Stimulated activated naive CD8-positive, alpha-beta T cell treated with anti-CD3 and anti-CD28 coated beads, Interleukin-15, amount 100 ng/mL, for 72 hours (primary cell): Measurements from ENCODE around the gene GAK.
A peak's percentile ranks its signal among the peaks of the same experiment; 100 is the strongest.

Experiments used
- ATAC-seq: fragments of 150-1000 bp; cut with Tn5 transposase; 2 replicates; pipeline ENCODE4 v1.10.0; 2021; ENCODE audit warnings: mild to moderate bottlenecking, moderate library complexity
- DNase-seq, 2 donors: peaks; one replicate each; pipeline ENCODE4 v3.0.0; 2021 to 2022
- H3K27ac Mint-ChIP-seq, 2 donors: one replicate each; pipeline ENCODE4 v1.8.0; 2022; ENCODE audit warnings: mild to moderate bottlenecking in 2 of 2, mixed read lengths in 2 of 2, moderate library complexity in 2 of 2
- H3K27me3 Mint-ChIP-seq: one replicate; pipeline ENCODE4 v1.8.0; 2022; ENCODE audit warnings: mixed read lengths
- H3K4me1 Mint-ChIP-seq: one replicate; pipeline ENCODE4 v1.8.0; 2022; ENCODE audit warnings: mild to moderate bottlenecking, mixed read lengths
- H3K4me3 Mint-ChIP-seq, 2 donors: one replicate each; pipeline ENCODE4 v1.8.0; 2022; ENCODE audit warnings: mild to moderate bottlenecking in 2 of 2, mixed read lengths in 2 of 2, moderate library complexity in 1 of 2
- H3K9me3 Mint-ChIP-seq, 2 donors: one replicate each; pipeline ENCODE4 v1.8.0; 2022; ENCODE audit warnings: mixed read lengths in 2 of 2

The GAK gene

GRCh38 chr4:967113-968104, 35.3 kb upstream of the GAK start:
- H3K4me1 Mint-ChIP-seq = peaks cover 35% of the 10 kb centered on the region
- H3K4me3 Mint-ChIP-seq = no peak overlapping the region
- no peaks in the 10 kb centered on the region for H3K27me3 Mint-ChIP-seq
- H3K27ac Mint-ChIP-seq = no peak overlapping the region
- ATAC-seq (peak; percentile 27), DNase-seq (no peak)
- no peaks in the 10 kb centered on the region for H3K9me3 Mint-ChIP-seq

GRCh38 chr4:966266-967112, 34.4 kb upstream of the GAK start:
- Mint-ChIP-seq H3K4me1 (peaks cover 26% of the 10 kb centered on the region), H3K4me3 (no peak overlapping the region), H3K27ac (no peak overlapping the region), H3K27me3 (no peaks in the 10 kb centered on the region), H3K9me3 (no peaks in the 10 kb centered on the region)
- ATAC-seq (no peak), DNase-seq (no peak)

- Mint-ChIP-seq H3K9me3 (no peaks in the 10 kb centered on the region), H3K4me1 (peaks cover 18% of the 10 kb centered on the region), H3K27me3 (no peaks in the 10 kb centered on the region), H3K27ac (no peak overlapping the region), H3K4me3 (no peak overlapping the region)
- no peak for DNase-seq
- no peak for ATAC-seq
Measured at GRCh38 chr4:965766-966134, 33.6 kb upstream of the GAK start.

- Mint-ChIP-seq H3K4me3 (no peak overlapping the region), H3K9me3 (no peaks in the 10 kb centered on the region), H3K4me1 (peaks cover 13% of the 10 kb centered on the region), H3K27me3 (no peaks in the 10 kb centered on the region), H3K27ac (no peak overlapping the region)
- no peak for ATAC-seq
- DNase-seq = no peak
Measured at GRCh38 chr4:965048-965765, 33.1 kb upstream of the GAK start.

- ATAC-seq = no peak
- no peak for DNase-seq
- Mint-ChIP-seq H3K4me1 (peaks cover 9% of the 10 kb centered on the region), H3K9me3 (no peaks in the 10 kb centered on the region), H3K4me3 (no peak overlapping the region), H3K27ac (peak overlapping the region in 1 of 2 donors; percentile 33), H3K27me3 (no peaks in the 10 kb centered on the region)
Measured at GRCh38 chr4:964346-965025, 32.4 kb upstream of the GAK start.

GRCh38 chr4:963276-964225, 31.4 kb upstream of the GAK start:
- H3K9me3 Mint-ChIP-seq = no peaks in the 10 kb centered on the region
- no peak for ATAC-seq
- peaks cover under 1% of the 10 kb centered on the region for H3K4me1 Mint-ChIP-seq
- H3K27ac Mint-ChIP-seq = peak overlapping the region in 1 of 2 donors; percentile 27
- no peak for DNase-seq
- H3K4me3 Mint-ChIP-seq = no peak overlapping the region
- no peaks in the 10 kb centered on the region for H3K27me3 Mint-ChIP-seq

GRCh38 chr4:962231-963208, 30.4 kb upstream of the GAK start:
- Mint-ChIP-seq H3K4me1 (no peaks in the 10 kb centered on the region), H3K9me3 (no peaks in the 10 kb centered on the region), H3K27ac (peak overlapping the region in 1 of 2 donors; percentile 59), H3K27me3 (no peaks in the 10 kb centered on the region), H3K4me3 (peak overlapping the region in 1 of 2 donors; percentile 27)
- DNase-seq (no peak), ATAC-seq (no peak)

GRCh38 chr4:961351-962230, 29.5 kb upstream of the GAK start:
- H3K4me1 Mint-ChIP-seq = no peaks in the 10 kb centered on the region
- DNase-seq = no peak
- H3K27me3 Mint-ChIP-seq = no peaks in the 10 kb centered on the region
- no peak overlapping the region for H3K27ac Mint-ChIP-seq
- H3K9me3 Mint-ChIP-seq = no peaks in the 10 kb centered on the region
- no peak overlapping the region for H3K4me3 Mint-ChIP-seq
- ATAC-seq = peak; percentile 28

GRCh38 chr4:960636-961350, 28.7 kb upstream of the GAK start:
- no peaks in the 10 kb centered on the region for H3K9me3 Mint-ChIP-seq
- ATAC-seq (peak; percentile 7), DNase-seq (no peak)
- no peak overlapping the region for H3K4me3 Mint-ChIP-seq
- no peaks in the 10 kb centered on the region for H3K27me3 Mint-ChIP-seq
- H3K27ac Mint-ChIP-seq = no peak overlapping the region
- no peaks in the 10 kb centered on the region for H3K4me1 Mint-ChIP-seq

- Mint-ChIP-seq H3K4me3 (no peak overlapping the region), H3K27ac (peak overlapping the region in 1 of 2 donors; percentile 71), H3K27me3 (no peaks in the 10 kb centered on the region), H3K9me3 (no peaks in the 10 kb centered on the region), H3K4me1 (no peaks in the 10 kb centered on the region)
- DNase-seq (no peak), ATAC-seq (peak; percentile 42)
Measured at GRCh38 chr4:960140-960635, 28.1 kb upstream of the GAK start.

- ATAC-seq (no peak), DNase-seq (no peak)
- Mint-ChIP-seq H3K4me3 (no peak overlapping the region), H3K27me3 (no peaks in the 10 kb centered on the region), H3K4me1 (no peaks in the 10 kb centered on the region), H3K27ac (peak overlapping the region in 1 of 2 donors; percentile 71), H3K9me3 (no peaks in the 10 kb centered on the region)
Measured at GRCh38 chr4:959338-960139, 27.4 kb upstream of the GAK start.
